ENCODE results near the gene PRPF6.

Gene PRPF6

DNA sequence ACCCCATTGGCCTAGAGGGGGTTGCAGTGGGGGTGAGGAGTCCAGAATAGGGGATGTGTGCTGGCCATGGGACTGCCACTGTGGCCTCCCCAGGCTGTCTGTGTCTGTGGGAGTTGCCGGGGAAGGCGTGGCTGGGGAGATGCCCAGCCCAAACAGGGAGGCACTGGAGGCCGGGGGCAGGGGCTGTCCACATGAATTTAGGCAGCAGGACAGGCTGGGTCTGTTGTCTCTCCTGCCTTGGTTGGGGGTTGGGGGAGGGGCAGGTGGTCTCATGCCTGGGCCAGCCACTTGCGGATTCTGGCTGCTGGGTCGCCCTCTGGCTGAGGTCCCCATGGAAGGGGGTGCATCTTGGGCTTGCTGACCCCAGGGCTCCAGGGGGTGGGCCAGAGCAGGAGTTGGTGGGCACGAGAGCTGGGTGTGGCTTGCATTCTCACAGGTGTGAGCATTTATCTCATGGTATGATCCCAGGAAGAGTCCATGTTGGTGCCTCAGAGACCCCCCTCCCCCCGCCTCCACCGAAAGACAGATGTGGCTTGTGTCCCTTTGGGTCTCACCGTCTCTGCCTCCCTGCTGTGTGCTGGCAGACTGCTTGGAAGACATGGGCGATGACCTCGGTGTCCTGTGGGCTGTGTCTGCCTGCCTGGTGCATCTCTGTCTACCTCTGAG is 64.5 kb downstream of the PRPF6 start:
- no peak overlapping the region for H3K4me3 ChIP-seq (ENCODE audit: low read depth, low read length)
- TF ChIP-seq, protein P1, sequence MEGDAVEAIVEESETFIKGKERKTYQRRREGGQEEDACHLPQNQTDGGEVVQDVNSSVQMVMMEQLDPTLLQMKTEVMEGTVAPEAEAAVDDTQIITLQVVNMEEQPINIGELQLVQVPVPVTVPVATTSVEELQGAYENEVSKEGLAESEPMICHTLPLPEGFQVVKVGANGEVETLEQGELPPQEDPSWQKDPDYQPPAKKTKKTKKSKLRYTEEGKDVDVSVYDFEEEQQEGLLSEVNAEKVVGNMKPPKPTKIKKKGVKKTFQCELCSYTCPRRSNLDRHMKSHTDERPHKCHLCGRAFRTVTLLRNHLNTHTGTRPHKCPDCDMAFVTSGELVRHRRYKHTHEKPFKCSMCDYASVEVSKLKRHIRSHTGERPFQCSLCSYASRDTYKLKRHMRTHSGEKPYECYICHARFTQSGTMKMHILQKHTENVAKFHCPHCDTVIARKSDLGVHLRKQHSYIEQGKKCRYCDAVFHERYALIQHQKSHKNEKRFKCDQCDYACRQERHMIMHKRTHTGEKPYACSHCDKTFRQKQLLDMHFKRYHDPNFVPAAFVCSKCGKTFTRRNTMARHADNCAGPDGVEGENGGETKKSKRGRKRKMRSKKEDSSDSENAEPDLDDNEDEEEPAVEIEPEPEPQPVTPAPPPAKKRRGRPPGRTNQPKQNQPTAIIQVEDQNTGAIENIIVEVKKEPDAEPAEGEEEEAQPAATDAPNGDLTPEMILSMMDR (IDR thresholded peaks at IDR 0.05; ENCODE audit: borderline replicate concordance, insufficient read depth, low read depth, low read length) = no peak

DNA sequence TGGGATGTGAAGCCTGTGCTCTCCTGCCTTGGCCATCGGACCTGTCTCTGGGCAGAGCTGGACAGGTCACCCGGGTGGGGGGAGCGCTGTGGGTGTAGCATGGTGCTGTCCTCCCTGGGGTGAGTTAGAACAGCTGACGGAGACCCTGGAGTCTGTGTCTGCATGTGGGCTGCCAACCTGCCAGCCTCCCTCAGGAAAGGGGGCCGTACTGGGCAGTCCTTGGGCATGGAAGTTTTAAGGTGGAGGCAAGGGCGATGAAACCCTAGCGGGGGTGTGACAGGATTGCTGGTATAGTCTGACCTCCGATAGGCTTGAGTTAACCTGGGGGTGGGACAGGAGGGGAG is 66.1 kb downstream of the PRPF6 start:
- TF ChIP-seq, protein P1 (IDR thresholded peaks at IDR 0.05; ENCODE audit: borderline replicate concordance, insufficient read depth, low read depth, low read length) = no peak
- no peak overlapping the region for H3K4me3 ChIP-seq (ENCODE audit: low read depth, low read length)

DNA sequence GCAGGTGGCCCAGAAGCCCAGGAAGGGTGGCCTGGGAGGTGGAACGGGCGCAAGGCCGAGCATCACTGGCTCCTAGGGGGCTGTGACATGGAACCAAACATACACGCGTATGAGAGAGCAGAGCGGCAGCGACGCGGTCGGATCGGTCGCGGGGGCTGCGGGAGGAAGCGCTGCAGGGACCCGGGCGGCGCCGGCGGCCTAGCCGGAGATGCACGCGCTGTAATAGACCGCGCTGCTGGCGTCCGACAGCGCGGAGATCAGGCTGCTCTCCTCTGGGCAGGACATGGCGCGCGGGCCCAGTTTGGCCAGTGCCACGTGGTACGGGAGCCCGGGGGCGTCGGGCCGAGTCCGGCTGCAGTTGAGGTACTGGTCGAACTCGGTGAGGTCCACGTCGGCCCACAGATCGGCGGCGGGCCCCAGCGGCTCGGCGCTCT is 67.1 kb downstream of the PRPF6 start:
- no peak overlapping the region for H3K4me3 ChIP-seq (ENCODE audit: low read depth, low read length)
- TF ChIP-seq, protein P1 (IDR thresholded peaks at IDR 0.05; ENCODE audit: borderline replicate concordance, insufficient read depth, low read depth, low read length) = no peak

DNA sequence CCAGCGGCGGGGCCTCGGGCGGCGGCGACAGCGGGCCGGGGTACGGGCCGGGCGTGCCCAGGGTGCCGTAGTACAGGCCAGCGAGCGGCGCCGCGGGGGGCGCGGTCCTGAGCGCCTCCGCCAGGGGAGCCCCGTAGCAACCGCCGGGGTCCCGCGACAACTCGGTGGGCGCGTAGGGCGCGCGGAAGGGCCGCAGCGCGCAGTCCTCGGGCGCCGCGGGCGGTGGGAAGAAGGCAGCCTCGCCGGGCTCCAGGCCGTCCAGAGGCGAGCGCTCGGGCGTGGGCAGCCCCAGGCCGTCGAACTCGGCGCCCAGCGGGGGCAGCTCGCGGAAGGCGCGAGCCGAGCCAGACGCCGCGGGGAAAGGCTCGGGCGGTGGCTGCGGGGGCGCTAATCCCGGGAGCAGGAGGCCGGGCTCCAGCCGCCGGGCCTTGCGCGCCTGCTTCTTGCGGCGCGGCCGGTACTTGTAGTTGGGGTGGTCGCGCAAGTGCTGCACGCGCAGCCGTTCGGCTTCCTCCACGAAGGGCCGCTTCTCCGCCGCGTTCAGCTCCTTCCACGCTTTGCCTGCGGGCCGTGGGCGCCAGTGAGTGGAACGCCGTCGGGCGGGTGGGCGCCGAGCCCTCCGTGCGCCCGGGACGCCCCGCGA is 67.6 kb downstream of the PRPF6 start:
- TF ChIP-seq, protein P1 (IDR thresholded peaks at IDR 0.05; ENCODE audit: borderline replicate concordance, insufficient read depth, low read depth, low read length) = no peak
- H3K4me3 ChIP-seq (ENCODE audit: low read depth, low read length) = no peak overlapping the region

DNA sequence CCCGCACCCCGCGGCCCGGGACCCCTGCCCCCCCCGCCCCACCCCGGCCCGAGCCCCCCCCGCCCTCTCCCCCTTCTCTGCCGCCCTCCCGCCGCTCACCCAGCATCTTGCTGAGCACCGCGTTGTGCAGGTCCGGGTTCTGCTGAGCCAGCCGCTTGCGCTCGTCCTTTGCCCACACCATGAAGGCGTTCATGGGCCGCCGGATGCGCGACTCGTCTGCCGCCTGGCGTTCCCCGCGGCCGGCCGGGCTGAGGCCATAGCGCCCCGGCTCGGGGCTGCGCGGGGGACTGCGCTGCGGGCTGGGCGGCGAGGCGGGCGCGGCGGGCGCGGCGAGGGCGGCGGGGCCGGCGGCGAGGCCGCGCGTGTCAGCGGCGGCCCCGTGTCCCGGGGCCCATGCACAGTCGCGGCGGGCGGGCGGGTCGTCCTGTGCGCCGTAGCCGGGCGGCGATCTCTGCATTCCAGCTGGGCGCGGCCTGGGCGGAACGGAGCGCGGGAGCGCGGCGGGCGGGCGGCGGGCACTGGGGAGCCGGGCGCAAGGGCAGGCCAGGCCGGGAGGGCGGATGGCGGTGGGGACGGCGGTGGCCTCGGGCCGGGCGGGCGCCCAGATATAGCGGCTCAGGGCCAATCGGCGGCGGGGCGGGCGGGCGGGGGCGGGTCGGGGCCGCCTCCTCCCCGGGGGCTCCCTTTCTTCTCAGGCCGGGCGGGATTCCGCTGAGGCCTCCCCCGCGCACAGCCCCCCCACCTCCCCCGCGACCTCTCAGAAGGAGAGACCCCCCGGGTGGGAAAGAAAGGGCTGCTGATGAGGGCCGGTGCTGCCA is 68.3 kb downstream of the PRPF6 start, which contains the start of gene SOX18:
Gene SOX18 (minus strand): TSS at position 580 of the 818 bp plus-strand sequence. CDS start 123 bp downstream, at position 457.
- H3K4me3 ChIP-seq (ENCODE audit: low read depth, low read length) = no peak within 1 kb of the TSS
- TF ChIP-seq, protein P1 (IDR thresholded peaks at IDR 0.05; ENCODE audit: borderline replicate concordance, insufficient read depth, low read depth, low read length) = no peak

DNA sequence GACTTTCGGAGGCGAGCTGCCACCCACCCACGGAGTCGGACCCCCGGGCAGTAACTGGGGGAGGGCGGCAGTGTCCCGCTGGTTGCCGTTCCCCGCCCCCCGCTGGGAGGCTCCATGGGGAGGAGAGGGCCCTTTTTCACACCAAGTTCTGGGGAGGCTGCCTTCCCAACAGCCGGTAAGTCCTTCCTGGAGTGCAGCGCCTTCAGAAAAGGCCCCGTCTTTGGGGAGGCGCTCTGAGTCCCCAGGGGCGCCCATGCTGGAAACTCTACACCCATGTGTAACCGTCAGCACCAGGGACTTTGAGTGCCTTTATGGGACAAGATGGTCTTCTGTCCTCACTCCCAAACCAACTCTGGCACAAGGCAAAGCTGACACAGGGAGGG is 68.9 kb downstream of the PRPF6 start:
- TF ChIP-seq, protein P1 (IDR thresholded peaks at IDR 0.05; ENCODE audit: borderline replicate concordance, insufficient read depth, low read depth, low read length) = no peak
- H3K4me3 ChIP-seq (ENCODE audit: low read depth, low read length) = no peak overlapping the region
